Measurements from ENCODE around the gene DROSHA. TPM values are rescaled to one million over a fixed set of nuclear protein-coding genes. Genes with fewer than 3 reads are reported as not detected.

The DROSHA gene
- total RNA-seq, 1 experiment from 2014 or later = 106 TPM

GRCh38 chr5:31455172-31455571, 76.7 kb downstream of the DROSHA start:
- Mint-ChIP-seq H3K4me3 (no peak overlapping the region), H3K9me3 (peaks cover 26 to 31% of the 10 kb centered on the region in 2 experiments), H3K36me3 (ENCODE audit: insufficient read depth in 1 of 3, low read depth in 3 of 3) (peaks cover 60 to 72% (median 67%) of the 10 kb centered on the region in 3 experiments), H3K4me1 (peaks cover 13 to 16% of the 10 kb centered on the region in 2 experiments), H3K27me3 (ENCODE audit: low read depth) (no peaks in the 10 kb centered on the region), H3K27ac (no peak overlapping the region)
- Histone ChIP-seq H4K20me1 (ENCODE audit: control insufficient read depth, insufficient read depth, insufficient read length) (no peaks in the 10 kb centered on the region), H3K56ac (ENCODE audit: insufficient read length, low read depth, low read length) (no peak overlapping the region), H4K91ac (ENCODE audit: insufficient read length, low read depth, low read length) (no peak overlapping the region), H4K5ac (ENCODE audit: insufficient read length, low read depth, low read length) (no peak overlapping the region), H2BK12ac (ENCODE audit: insufficient read length, low read depth, low read length) (no peak overlapping the region), H3K27ac (ENCODE audit: insufficient read length, low read depth, low read length) (no peak overlapping the region), H3K4me1 (ENCODE audit: insufficient read depth, low read length) (peaks cover 3% of the 10 kb centered on the region; the same call in 1 of the 2 replicates), H3K79me2 (ENCODE audit: insufficient read depth, low read length) (no peaks in the 10 kb centered on the region), H2BK20ac (ENCODE audit: low read depth, low read length, poor library complexity, severe bottlenecking) (no peak overlapping the region), H2BK15ac (ENCODE audit: low read depth, low read length) (no peak overlapping the region), H2BK5ac (ENCODE audit: insufficient read length, low read length) (no peak overlapping the region), H2BK120ac (ENCODE audit: low read depth, low read length, poor library complexity, severe bottlenecking) (no peak overlapping the region), H3K23ac (ENCODE audit: insufficient read length, low read depth, low read length) (no peak overlapping the region), H3T11ph (ENCODE audit: low read length) (no peak overlapping the region), H3K9me3 (ENCODE audit: control insufficient read depth, low read depth, low read length) (peaks cover 13% of the 10 kb centered on the region), H3K18ac (ENCODE audit: insufficient read length, low read depth, low read length) (no peak overlapping the region), H3K23me2 (ENCODE audit: insufficient read length, low read depth, low read length, poor library complexity, severe bottlenecking) (no peaks in the 10 kb centered on the region), H3K9ac (ENCODE audit: extremely low read depth, insufficient read length, low read length) (no peak overlapping the region), H3K4ac (ENCODE audit: low read depth, low read length) (no peak overlapping the region), H2AFZ (ENCODE audit: low read length) (no peak overlapping the region), H3K27me3 (ENCODE audit: insufficient read depth, low read length) (no peaks in the 10 kb centered on the region), H2AK5ac (ENCODE audit: insufficient read length, low read length) (no peak overlapping the region), H3K79me1 (ENCODE audit: insufficient read depth, low read depth, low read length, poor library complexity, severe bottlenecking) (no peaks in the 10 kb centered on the region), H4K8ac (replicated peaks; ENCODE audit: insufficient read length, low read depth, low read length) (no peak overlapping the region), H3K14ac (ENCODE audit: insufficient read depth, low read length) (no peak overlapping the region), H3K4me2 (ENCODE audit: insufficient read depth, insufficient read length, low read length) (no peak overlapping the region)
- no CpG with 5 or more reads among the region's 2 CpGs for WGBS (ENCODE audit: extremely low coverage, insufficient read length, low lambda C conversion rate)
- TF ChIP-seq CTCF (conservative IDR thresholded peaks at IDR 0.05) = no peak
- DNase-seq = no peak

Data from H9 (cell line).